GM21381 (cell line): ENCODE results near the gene ZFP91.
A peak's percentile ranks its signal among the peaks of the same experiment; 100 is the strongest.

Experiments
- ATAC-seq: cut with Tn5 transposase; IDR thresholded peaks from one replicate; pipeline ENCODE4 v1.9.1; 2021; ENCODE audit warnings: mild to moderate bottlenecking, moderate library complexity; ENCODE audit not compliant: unreplicated experiment

The ZFP91 gene

GRCh38 chr11:58628446-58628845, 49.6 kb downstream of the ZFP91 start:
- no peak for ATAC-seq

- ATAC-seq: no peak
These were observed 51.0 kb downstream of the ZFP91 start for GRCh38 chr11:58629857-58630256.

GRCh38 chr11:58631378-58631777, 52.5 kb downstream of the ZFP91 start:
- no peak for ATAC-seq

GRCh38 chr11:58632510-58632909, 53.6 kb downstream of the ZFP91 start:
- no peak for ATAC-seq

- no peak for ATAC-seq
These were observed 57.7 kb downstream of the ZFP91 start for GRCh38 chr11:58636587-58636986.

GRCh38 chr11:58637371-58637770, 58.5 kb downstream of the ZFP91 start:
- no peak for ATAC-seq

GRCh38 chr11:58639103-58639502, 60.2 kb downstream of the ZFP91 start:
- no peak for ATAC-seq

GRCh38 chr11:58639669-58640068, 60.8 kb downstream of the ZFP91 start:
- ATAC-seq: no peak

GRCh38 chr11:58640386-58641023, 61.6 kb downstream of the ZFP91 start:
- no peak for ATAC-seq

- no peak for ATAC-seq
These were observed 62.5 kb downstream of the ZFP91 start for GRCh38 chr11:58641341-58641740.

- no peak for ATAC-seq
These were observed 63.1 kb downstream of the ZFP91 start for GRCh38 chr11:58641803-58642581.

- ATAC-seq: no peak
These were observed 67.0 kb downstream of the ZFP91 start for GRCh38 chr11:58645854-58646253.

GRCh38 chr11:58647141-58647699, 68.4 kb downstream of the ZFP91 start:
- ATAC-seq: peak; percentile 93

GRCh38 chr11:58647866-58648265, 69.0 kb downstream of the ZFP91 start:
- ATAC-seq: no peak

GRCh38 chr11:58649623-58650022, 70.8 kb downstream of the ZFP91 start:
- ATAC-seq: no peak

GRCh38 chr11:58650496-58650895, 71.6 kb downstream of the ZFP91 start:
- no peak for ATAC-seq

GRCh38 chr11:58652726-58653280, 73.9 kb downstream of the ZFP91 start:
- no peak for ATAC-seq

GRCh38 chr11:58654079-58654907, 75.4 kb downstream of the ZFP91 start:
- peak; percentile 87 for ATAC-seq

- ATAC-seq: no peak
These were observed 76.0 kb downstream of the ZFP91 start for GRCh38 chr11:58654908-58655296.

GRCh38 chr11:58656348-58656747, 77.5 kb downstream of the ZFP91 start:
- no peak for ATAC-seq

- no peak for ATAC-seq
These were observed 79.8 kb downstream of the ZFP91 start for GRCh38 chr11:58658623-58659022.
